Breast epithelium (tissue), 3 donors: ENCODE measurements around the gene IFT172.

Experiments
- POLR2A ChIP-seq: fragments of 450-650 bp; IDR thresholded peaks from one replicate; pipeline ENCODE4 v1.6.1; 2016; ENCODE audit warnings: antibody characterized with exemption, mild to moderate bottlenecking, moderate library complexity
- POLR2AphosphoS5 ChIP-seq, 3 donors: sonication (generic); formaldehyde crosslinking; IDR thresholded peaks; one replicate each; pipeline ENCODE4 v1.6.1; 2017; ENCODE audit warnings: antibody characterized with exemption in 3 of 3
- TF ChIP-seq, protein P1 (sequence below), 3 donors: fragments of 450-650 bp; IDR thresholded peaks; one replicate each; pipeline ENCODE4 v1.5.1; 2016 to 2017; ENCODE audit warnings: antibody characterized with exemption in 3 of 3, mild to moderate bottlenecking in 3 of 3, moderate library complexity in 3 of 3

DNA sequence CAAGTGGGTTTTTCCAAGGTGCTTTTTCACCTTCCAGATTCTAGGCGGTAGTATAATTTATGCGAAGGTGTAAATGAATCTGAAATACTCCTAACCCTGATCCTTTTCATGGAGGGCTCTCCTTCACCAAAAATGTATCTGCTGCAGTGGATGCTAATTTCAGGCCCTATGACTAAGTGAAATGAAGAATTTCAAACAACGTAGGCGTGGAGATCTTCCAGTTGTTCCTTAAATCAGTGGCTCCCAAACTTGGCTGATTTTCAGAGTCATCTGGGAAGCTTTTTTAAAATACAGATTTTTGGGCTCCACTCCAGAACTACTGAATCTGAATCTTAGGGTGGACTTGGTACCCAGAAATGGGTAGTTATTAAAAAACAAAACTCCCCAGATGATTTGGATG, 12.6 kb upstream of the IFT172 start:
- TF ChIP-seq, protein P1, sequence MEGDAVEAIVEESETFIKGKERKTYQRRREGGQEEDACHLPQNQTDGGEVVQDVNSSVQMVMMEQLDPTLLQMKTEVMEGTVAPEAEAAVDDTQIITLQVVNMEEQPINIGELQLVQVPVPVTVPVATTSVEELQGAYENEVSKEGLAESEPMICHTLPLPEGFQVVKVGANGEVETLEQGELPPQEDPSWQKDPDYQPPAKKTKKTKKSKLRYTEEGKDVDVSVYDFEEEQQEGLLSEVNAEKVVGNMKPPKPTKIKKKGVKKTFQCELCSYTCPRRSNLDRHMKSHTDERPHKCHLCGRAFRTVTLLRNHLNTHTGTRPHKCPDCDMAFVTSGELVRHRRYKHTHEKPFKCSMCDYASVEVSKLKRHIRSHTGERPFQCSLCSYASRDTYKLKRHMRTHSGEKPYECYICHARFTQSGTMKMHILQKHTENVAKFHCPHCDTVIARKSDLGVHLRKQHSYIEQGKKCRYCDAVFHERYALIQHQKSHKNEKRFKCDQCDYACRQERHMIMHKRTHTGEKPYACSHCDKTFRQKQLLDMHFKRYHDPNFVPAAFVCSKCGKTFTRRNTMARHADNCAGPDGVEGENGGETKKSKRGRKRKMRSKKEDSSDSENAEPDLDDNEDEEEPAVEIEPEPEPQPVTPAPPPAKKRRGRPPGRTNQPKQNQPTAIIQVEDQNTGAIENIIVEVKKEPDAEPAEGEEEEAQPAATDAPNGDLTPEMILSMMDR (IDR thresholded peaks at IDR 0.05), result no peak
- TF ChIP-seq POLR2A (no peak), POLR2AphosphoS5 (IDR thresholded peaks at IDR 0.05) (no peak)
